ENCODE data around the gene FBXL15.
"Not testable (repeated sequence)": the region's sequence is repeated elsewhere in the genome, so short reads cannot be mapped to it uniquely, and the experiment has no call there.

FBXL15 gene

DNA sequence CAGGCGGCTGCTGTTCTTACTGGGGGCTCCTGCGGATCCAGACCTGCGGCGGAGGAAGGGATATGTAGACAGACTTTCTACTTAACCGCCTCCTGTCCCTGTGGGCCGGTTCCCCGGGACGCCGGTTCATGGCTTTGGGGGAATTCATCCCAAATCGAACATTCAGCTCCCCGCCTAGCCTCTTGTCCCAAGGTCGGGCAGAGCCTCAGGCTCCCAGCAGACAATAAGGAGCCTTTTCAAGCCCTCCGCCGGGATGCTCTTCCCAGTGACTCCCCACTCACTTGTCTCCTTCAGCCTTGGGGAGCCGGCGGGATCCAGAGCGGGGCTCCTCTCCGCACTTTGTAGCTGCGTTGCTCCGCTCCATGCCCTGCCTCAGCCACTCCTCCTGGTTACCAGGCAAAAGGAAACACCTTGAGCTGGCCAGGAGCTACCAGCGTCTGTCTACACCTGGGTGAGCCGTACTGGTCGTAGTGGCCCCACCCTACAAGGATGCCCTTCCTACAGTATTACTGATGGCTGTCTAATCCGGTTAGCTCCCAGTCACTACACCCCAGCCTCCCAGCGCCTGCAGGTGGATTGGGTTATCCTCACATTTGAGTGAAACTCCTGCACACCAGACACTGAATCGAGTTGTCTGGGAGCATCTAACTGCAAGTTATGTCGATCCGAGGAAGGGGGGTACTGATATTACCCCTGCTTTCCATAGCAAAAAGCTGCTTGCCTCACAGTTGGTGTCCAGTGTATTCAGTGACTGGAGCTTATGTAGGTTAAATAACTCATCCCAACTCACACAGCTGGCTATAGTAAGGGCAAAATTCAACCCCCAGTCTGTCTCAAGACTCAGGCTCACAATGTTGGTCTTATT, 30.7 kb downstream of the FBXL15 start, which contains the start of gene C10orf95:
Gene C10orf95 (minus strand): TSS at position 439 of the 865 bp plus-strand sequence. CDS start 450 bp downstream, outside the sequence.
- DNase-seq (ENCODE audit: low read depth), result no peak
- H3K4me3 ChIP-seq (ENCODE audit: low read depth, low read length), result peak within 1 kb of the TSS; percentile 72

DNA sequence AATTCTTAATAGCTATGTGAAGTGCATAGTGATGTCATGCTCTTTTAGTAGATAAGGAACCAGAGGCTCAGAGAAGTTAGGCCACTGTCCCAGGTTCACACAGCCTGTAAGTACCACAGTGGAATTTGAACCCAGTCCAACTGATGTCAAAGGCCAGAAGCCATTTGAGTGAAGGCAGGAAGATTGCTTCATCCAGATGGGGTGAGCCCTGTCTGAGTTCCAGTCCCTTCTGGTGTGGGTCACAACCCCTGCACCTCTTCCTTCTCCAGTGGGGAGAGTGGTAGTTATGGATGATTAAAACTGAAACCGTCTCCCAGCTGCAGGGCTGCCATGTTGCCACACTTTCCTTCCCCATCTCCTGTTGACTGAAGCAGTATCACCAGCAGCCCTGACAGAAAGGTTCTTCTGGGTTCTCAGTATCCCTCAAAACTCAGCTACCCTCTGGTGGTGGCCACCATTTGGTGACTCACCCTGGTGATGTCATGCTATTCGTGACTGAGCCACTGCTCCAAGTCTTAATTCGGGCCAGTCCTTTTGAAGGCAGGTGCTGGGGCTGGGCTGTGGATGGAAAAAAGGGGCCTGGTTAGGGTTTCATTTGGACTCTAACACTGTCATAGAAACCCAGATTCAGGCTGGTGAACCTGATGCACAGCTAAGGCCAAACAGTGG, 32.2 kb downstream of the FBXL15 start:
- no peak for DNase-seq (ENCODE audit: low read depth)

DNA sequence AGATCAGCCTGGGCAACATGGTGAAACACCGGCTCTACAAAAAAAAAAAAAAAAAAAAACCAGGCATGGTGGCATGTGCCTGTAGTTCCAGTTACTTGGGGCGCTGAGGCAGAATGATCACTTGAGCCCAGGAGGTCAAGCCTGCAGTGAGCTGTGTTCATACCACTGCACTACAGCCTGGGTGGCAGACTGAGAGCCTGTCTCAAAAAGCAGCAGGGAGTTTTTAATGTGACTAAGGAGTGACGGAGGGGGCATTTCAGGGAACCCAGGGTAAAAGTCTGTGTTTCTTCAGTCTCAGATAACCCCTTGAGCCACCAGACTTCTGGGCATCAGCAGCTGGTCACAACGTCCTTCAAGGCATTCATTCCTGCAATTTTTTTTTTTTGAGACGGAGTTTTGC, 32.9 kb downstream of the FBXL15 start:
- DNase-seq (ENCODE audit: low read depth), result no peak
- H3K4me3 ChIP-seq (ENCODE audit: low read depth, low read length), result no peak overlapping the region

More for the DNA sequence above, 32.2 kb downstream of the FBXL15 start:
- H3K4me3 ChIP-seq (ENCODE audit: low read depth, low read length), result no peak overlapping the region

DNA sequence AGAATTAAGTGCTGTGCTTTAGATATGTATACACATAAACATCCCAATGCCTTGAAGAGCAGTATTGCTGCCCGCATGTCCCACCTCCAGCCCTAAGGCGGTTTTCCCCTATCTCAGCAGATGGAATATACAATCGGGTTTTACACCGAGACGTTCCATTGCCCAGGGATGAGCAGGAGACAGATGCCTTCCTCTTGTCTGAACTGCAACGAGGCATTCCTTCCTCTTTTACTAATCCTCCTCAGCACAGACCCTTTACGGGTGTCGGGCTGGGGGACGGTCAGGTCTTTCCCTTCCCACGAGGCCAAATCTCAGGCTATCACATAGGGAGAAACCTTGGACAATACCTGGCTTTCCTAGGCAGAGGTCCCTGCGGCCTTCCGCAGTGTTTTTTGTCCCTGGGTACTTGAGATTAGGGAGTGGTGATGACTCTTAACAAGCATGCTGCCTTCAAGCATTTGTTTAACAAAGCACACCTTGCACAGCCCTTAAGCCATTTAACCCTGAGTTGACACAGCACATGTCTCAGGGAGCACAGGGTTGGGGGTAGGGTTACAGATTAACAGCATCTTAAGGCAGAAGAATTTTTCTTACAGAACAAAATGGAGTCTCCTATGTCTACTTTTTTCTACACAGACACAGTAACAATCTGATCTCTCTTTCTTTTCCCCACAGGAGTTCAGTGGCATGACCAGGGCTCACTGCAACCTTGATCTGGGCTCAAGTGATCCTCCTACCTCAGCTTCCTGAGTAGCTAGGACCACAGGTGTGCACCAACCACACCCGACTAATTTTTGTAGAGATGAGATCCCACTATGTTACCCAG, 34.2 kb downstream of the FBXL15 start:
- not testable (repeated sequence) for DNase-seq (ENCODE audit: low read depth); H3K4me3 ChIP-seq (ENCODE audit: low read depth, low read length)

DNA sequence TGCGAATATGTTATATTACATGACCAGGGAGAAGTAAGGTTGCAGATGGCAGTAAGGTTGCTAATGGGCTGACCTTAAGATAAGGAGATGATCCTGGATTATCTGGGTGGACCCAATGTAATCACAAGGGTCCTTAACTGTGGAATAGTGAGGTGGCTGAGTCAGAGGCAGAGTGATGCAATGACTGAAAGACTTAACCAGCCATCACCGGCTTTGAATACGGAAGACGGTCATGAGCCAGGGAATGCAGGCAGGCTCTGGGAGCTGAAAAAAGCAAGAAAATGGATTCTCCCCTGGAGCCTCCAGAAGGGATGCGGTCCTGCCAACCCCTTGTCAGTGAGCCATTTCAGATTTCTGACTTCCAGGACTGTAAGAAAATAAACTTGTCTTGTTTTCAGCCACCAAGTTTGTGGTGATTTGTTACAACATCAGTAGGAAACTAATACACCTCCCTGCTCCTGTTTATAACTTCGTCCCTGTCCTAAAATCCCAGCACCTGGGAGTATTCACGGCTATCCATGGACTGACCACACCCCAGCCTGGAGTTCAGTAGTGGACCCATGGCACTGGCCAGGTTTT, 35.3 kb downstream of the FBXL15 start:
- no peak overlapping the region for H3K4me3 ChIP-seq (ENCODE audit: low read depth, low read length)
- peak; percentile 47 for DNase-seq (ENCODE audit: low read depth)

DNA sequence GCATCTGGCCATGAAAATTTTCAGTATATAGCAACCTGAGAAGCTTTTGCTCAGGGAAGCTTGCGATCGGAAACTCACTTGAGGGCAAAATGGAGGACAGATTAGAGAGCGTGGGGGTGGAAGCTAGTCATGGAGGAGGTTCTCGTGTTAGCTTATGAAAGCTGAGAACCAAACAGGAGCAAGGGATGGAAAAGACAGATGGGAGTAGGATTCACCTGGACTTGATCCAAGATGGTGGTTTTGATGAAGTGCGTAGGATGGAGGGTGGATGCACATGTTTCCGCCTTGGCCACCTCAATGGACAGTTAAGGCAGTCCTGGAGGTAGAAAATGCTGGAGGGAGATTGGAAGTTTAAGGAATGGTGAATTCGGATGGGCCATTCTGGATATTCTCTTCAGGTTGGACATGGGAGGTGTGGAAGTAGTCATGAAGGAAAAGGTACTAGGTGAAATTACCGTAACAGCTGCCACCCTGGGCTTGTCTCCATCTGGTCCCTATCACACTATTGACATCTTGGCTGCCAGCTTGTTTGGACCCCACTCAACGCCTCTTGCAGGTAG, 37.0 kb downstream of the FBXL15 start:
- no peak overlapping the region for H3K4me3 ChIP-seq (ENCODE audit: low read depth, low read length)
- DNase-seq (ENCODE audit: low read depth), result no peak

DNA sequence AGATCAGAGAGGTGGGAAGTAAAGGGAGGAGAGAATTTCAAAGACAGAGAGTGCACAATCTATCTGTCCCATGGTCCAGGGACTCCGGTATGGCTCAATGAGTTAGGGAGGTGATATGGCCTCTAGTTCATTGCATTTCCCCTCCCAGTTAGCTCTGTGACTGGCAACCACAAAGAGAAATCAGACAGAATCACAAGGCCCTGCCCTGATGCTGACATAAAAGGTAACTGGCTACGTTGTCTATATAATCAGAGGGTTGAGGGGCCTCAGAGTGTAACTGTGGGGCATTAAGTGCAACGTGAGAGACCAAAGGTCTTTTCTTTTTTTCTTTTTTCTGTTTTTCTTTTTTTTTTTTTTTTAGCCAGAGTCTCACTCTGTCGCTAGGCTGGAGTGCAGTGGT, 38.0 kb downstream of the FBXL15 start:
- no peak for DNase-seq (ENCODE audit: low read depth)
- H3K4me3 ChIP-seq (ENCODE audit: low read depth, low read length), result no peak overlapping the region

DNA sequence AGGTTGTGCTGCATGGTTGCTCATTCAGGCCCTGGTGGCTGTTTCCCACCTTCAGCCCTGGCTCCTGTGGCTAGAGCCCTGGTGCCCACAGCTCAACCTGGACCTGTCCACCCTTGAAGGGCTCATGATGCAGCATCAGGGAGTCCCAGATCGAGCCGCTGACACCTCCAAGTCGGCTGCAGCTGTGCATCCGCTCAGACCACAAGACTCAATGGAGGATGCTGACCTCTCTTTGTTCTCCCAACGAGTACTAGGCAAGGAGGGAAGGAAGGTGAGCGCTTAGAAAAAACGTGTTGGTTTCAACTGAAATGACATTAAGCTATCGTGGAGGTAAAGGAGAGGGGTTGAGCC, 40.2 kb downstream of the FBXL15 start:
- peak overlapping the region; percentile 56 for H3K4me3 ChIP-seq (ENCODE audit: low read depth, low read length)
- DNase-seq (ENCODE audit: low read depth), result no peak

DNA sequence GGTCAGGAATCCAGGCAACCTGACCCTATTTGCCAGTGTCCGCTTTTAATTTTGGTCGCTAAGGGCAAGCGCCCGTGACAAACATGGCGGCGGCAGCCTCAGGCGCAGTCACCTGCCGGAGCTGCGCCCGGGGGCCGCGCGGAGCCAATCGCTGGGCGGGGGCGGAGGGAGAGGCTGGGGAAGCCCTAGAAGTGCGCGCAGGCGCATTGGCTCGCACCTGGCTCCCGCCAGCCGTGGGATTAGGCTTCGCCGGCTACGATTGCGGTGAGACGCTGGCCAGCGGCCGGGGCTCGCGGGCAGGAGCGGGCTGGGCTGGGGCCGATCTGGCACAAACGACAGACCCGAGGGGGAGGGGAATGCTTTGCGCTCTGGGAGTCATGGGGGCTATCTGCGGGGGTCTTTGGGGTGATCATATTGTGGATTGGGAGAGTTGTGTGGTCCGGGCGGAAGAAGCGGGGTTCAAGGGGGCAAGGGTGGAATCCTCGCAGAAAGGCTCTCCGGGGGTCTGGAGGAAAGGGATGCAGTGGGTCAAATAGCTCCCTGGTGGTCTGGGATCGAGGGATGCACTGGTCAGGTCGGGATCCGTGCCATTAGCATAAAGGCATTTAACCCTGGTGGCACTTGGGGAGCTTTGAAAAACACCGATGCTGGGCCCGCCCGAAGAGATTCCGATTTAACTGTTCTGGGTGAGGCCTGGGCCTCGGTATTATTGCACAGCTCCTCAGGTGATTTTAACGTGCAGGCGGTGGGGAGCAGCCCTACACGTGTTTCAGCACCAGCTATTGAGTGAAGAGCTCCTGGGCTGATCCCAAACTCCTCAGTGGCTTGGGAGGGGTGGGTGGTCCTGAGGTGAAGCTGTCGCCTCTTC, 40.8 kb downstream of the FBXL15 start:
- peak overlapping the region; percentile 56 for H3K4me3 ChIP-seq (ENCODE audit: low read depth, low read length)
- peak; percentile 31 for DNase-seq (ENCODE audit: low read depth)

DNA sequence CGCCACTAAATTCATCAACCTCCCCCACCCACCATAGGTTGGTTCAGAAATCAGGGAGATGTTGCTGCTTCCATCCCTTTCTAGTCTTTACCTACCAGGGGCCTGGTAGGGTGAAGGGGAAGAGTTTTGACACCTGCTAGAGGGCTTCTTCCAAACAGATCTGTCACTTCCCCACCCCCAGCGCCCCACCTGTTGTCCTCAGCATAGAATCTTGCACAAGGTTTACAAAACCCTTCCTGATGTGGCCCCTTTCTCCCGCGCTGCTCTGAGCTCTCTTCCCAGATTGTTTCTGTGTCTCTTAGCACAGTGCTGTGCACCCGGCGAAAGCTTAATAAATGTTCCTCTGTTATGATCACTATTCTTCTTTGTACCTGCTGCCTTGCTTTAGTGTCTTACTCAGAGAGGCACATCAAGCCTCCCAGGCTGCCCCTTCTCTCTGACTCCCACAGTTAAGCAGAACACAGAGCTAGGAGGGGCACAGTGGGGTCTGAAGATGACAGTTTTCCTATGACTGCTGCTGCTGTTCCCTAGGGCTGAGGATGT, 41.9 kb downstream of the FBXL15 start:
- H3K4me3 ChIP-seq (ENCODE audit: low read depth, low read length), result no peak overlapping the region
- no peak for DNase-seq (ENCODE audit: low read depth)

DNA sequence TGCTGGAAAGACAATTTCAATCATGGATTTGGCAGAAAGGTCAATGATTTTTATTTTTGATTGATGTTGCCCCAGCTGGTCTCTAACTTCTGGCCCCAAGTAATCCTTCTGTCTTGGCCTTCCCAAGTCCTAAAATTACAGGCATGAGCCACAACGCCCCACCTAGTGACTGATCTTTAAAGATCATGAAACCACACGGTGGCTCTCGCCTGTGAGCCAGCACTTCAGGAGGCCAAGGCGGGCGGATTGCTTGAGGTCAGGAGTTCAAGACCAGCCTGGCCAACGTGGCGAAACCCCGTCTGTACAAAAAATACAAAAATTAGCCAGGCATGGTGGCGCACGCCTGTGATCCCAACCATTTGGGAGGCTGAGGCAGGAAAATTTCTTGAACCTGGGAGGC, 43.3 kb downstream of the FBXL15 start:
- DNase-seq (ENCODE audit: low read depth), result no peak
- no peak overlapping the region for H3K4me3 ChIP-seq (ENCODE audit: low read depth, low read length)

DNA sequence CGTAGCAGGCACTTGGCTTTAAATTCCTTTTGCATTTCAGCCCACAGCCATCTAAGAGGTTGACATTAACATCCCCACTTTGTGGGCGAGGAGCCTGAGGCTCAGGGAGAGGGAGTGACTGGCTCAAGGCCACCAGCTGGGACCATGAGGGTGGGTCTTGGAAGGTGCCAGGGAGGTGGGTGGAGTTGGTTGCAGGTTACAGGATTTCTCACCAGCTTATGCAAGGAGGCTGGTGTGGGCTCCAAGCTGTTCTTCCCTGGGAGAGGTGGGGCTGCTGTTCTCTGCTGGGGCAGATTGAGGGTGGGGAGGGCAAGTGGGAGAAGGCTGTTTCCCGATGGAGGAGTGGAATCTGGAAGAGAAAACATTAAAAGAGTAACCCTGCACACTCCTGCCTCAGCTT, 44.8 kb downstream of the FBXL15 start:
- DNase-seq (ENCODE audit: low read depth), result no peak
- no peak overlapping the region for H3K4me3 ChIP-seq (ENCODE audit: low read depth, low read length)

DNA sequence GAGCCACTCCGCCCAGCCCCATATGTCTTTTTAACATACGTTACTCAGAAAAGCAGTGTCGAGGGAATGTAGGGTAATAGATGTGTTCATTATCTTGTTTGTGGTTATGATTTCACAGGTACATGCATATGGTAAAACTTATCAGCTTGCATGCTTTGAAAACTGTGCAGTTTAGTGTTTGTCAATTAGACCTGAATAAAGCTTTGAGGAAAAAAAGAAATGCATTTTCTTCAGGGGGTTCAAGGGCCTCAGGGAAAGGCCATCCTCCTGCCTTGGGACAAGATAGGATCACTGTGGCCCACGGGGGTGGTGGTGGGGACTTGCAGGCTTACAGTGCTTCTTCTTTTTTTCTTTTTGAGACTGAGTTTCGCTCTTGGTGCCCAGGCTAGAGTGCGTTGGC, 46.7 kb downstream of the FBXL15 start:
- no peak overlapping the region for H3K4me3 ChIP-seq (ENCODE audit: low read depth, low read length)
- DNase-seq (ENCODE audit: low read depth), result no peak

DNA sequence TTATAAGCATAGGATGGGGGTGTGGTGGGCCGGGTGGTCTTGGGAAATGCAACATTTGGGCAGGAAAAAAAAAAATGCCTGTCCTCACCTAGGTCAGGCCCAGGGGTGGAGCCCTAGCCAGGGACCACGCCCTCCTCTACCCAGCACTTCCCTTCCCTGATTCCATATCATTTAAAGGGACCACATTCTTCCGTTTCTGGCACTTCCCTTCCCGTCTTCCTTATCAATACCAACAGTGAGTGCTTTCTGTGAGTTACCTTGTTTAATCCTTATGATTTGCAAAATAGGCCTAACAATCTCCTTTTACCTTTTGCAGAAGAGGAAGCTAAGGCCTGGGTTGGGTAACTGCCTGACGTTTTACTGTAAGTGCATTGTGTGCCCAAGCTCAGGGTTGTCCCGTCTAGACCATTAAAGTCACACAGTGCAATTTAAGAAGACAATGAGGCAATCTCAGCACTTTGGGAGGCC, 47.4 kb downstream of the FBXL15 start:
- DNase-seq (ENCODE audit: low read depth), result no peak

DNA sequence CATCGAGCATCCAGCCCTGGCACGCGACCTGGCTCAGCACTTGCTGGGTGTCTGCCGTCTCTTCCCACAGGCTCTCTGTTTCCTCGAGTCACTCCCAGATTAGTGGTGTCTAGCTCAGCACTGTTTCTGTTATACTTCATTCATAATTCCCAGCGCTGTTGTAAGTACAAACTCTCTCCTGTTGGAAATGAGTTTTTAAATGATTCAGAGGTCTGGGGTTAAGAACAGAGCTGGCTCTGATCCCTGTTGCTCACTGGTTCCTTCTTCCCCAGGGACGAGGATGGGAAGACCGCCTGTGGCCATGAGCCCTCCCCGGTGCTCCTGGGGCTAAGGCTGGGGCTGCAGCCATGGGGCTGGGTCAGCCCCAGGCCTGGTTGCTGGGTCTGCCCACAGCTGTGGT, 48.0 kb downstream of the FBXL15 start:
- DNase-seq (ENCODE audit: low read depth), result peak; percentile 42
- no peak overlapping the region for H3K4me3 ChIP-seq (ENCODE audit: low read depth, low read length)

More for the DNA sequence above, 47.4 kb downstream of the FBXL15 start:
- no peak overlapping the region for H3K4me3 ChIP-seq (ENCODE audit: low read depth, low read length)

DNA sequence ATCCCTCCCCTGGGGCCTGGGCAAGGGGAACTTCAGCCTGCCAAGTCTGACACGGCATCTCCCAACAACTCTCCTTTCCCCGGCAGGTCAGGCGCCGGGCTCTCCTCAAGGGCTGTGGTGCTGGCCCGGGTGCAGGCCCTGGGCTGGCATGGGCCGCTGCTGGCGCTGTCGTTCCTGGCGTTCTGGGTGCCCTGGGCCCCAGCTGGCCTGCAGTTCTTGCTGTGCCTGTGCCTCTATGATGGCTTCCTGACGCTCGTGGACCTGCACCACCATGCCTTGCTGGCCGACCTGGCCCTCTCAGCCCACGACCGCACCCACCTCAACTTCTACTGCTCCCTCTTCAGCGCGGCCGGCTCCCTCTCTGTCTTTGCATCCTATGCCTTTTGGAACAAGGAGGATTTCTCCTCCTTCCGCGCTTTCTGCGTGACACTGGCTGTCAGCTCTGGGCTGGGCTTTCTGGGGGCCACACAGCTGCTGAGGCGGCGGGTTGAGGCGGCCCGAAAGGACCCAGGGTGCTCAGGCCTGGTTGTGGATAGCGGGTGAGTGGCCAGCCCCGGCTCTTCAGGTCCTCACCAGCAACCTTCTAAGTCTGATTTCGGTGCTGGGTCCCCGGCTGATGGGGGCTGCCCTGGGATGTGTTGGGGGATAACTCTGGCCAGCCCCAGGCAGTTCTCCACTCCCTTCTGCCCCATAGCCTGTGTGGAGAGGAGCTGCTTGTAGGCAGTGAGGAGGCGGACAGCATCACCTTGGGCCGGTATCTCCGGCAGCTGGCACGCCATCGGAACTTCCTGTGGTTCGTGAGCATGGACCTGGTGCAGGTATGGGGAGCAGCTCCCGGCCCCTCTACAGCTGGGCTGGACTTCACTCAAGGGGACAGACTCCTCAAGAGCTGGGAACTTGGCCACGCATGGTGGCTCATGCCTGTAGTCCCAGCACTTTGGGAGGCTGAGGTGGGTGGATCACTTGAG, 50.2 kb downstream of the FBXL15 start:
- DNase-seq (ENCODE audit: low read depth), result no peak
- no peak overlapping the region for H3K4me3 ChIP-seq (ENCODE audit: low read depth, low read length)
